ENCODE data around the gene AUTS2.

- TF ChIP-seq POLR2A (IDR thresholded peaks at IDR 0.05; ENCODE audit: low read depth, low read length) (no peak), POLR2AphosphoS5 (IDR thresholded peaks at IDR 0.05; ENCODE audit: low read depth, low read length) (no peak), TAF1 (IDR thresholded peaks at IDR 0.05; ENCODE audit: borderline replicate concordance, low read depth, low read length) (no peak)
Observed at GRCh38 chr7:69686366-69686765, 88.1 kb downstream of the AUTS2 start.
